Measurements from ENCODE around the gene GCNT2.

DNA sequence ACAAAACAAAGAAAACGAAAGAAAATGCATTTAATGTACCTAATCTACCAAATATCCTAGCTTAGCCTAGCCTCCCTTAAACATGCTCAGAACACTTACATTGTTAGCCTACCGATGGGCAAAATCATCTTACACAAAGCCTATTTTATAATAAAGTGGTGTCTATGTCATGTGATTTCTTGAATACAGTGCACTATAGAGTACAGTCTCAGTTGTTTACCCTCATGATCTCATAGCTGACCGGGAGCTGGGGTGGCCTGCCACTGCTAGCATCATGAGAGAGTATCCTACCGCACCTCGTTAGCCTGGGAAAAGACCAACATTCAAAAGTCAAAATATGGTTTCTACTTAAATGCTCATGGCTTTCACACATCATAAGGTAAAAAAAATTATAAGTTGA, 16.6 kb downstream of the GCNT2 start:
- TF ChIP-seq, protein P1, sequence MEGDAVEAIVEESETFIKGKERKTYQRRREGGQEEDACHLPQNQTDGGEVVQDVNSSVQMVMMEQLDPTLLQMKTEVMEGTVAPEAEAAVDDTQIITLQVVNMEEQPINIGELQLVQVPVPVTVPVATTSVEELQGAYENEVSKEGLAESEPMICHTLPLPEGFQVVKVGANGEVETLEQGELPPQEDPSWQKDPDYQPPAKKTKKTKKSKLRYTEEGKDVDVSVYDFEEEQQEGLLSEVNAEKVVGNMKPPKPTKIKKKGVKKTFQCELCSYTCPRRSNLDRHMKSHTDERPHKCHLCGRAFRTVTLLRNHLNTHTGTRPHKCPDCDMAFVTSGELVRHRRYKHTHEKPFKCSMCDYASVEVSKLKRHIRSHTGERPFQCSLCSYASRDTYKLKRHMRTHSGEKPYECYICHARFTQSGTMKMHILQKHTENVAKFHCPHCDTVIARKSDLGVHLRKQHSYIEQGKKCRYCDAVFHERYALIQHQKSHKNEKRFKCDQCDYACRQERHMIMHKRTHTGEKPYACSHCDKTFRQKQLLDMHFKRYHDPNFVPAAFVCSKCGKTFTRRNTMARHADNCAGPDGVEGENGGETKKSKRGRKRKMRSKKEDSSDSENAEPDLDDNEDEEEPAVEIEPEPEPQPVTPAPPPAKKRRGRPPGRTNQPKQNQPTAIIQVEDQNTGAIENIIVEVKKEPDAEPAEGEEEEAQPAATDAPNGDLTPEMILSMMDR (IDR thresholded peaks at IDR 0.05; ENCODE audit: borderline replicate concordance, extremely low read depth, low read length, poor library complexity, severe bottlenecking) = no peak
- TF ChIP-seq EZH2 (IDR thresholded peaks at IDR 0.05; ENCODE audit: borderline replicate concordance, low read depth, low read length, severe bottlenecking) = no peak

All from DND-41 (cell line).